DMS153 (cell line): ENCODE results near the gene CACNA1I.

Experiments
- DNase-seq: peaks from one replicate; lab custom pipeline; 2025; lab: John Stamatoyannopoulos, UW

Gene CACNA1I

DNA sequence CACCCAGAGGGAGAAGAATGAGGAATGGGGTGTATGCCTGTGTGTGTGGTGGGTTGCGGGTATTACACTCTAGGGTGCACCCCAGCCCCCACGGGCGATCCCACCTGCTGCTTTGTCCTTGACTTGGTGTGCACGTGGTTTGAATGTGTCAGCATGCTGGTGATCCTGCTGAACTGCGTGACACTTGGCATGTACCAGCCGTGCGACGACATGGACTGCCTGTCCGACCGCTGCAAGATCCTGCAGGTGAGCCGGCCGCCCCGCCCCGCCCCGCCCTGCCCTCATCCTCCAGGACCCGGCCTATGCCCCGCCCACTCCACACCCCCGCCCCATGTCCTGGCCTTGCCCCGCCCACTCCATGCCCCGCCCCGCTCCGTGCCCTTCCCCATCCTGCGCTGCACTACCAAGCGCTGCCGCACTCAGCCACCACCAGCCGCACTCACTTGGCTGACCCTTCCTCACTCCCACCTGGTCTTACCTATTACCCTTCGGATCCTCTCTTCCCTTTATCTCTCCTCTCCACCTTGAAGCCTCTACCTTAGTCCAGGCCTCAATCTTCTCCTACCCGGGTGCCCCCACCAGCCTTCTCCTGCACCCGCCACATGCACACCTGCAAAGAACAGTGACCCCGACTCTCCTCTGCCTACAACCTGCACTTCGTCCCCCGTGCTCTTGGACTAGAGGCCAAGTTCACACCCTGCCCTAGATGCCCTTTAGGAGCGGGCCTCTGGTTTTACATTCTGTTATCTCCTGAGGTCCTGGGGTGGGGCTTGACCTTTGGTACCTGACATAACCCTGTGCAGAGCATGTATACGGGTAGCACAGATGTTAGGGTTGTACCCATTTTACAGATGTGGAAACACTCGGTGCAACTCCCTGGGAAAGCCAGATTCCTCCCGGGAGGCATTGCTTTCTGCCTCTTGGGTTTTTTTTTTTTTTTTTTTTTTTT is 27.7 kb downstream of the CACNA1I start:
- DNase-seq = peak; percentile 31

DNA sequence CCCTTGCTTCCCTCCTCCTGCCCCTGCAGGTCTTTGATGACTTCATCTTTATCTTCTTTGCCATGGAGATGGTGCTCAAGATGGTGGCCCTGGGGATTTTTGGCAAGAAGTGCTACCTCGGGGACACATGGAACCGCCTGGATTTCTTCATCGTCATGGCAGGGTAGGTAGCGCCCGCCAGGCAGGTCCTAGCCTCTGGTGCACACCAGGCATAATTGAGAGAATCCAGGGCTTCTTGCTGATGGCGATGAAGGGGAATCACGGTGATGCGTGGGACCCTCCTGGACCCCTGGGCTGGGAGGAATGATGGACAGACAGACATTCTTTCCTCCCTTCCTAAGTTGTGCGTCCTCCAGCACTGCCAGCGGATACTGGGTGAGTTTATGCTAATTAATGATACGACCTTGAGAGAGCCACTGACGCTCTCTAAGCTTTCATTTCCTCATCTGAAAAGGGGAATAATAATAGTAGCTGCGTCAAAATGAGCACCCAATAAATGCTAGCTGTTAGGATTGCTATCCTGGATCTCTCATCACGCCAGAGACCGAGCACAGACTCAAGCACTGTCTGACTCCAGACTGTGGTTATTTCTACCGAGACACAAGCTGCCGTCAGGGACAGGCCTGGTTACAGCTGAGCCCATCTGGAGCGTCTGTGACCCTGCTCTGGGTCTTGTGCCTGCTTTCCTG is 30.1 kb downstream of the CACNA1I start:
- no peak for DNase-seq

DNA sequence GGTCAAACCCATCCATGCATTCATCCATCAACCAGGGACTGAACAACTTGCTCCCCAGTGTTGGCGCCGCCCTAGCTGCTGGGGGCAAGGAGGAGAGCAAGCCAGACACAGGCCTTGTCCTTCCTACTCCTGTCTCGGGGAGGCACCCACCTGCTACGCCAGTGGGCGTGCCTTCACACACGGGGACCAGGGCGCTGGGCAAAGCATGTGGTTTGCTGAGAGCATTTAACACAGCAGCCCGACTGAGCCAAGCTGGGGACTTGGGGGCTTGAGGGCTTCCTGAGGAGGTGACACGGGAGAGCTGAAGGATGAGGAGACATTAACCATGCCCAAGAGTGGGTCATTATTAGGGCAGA is 30.6 kb downstream of the CACNA1I start:
- DNase-seq = no peak

DNA sequence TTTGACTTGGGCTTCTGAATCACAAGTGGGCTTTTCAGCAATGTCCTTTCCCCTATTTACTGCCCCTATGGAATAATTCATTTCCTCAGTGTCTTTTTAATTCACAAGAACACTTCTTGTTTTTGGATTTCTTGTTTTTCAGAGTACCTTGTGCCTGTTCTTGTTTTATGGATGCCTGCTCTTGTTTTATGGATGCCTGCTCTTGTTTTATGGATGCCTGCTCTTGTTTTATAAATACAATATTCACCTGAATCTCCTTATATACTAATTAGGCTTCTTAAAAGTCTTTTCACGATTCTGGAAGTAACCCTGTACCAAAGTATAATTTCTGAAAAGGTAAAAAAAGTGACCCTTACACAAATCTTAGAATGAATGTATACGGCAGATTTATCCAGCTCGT is 32.8 kb downstream of the CACNA1I start:
- DNase-seq = no peak

DNA sequence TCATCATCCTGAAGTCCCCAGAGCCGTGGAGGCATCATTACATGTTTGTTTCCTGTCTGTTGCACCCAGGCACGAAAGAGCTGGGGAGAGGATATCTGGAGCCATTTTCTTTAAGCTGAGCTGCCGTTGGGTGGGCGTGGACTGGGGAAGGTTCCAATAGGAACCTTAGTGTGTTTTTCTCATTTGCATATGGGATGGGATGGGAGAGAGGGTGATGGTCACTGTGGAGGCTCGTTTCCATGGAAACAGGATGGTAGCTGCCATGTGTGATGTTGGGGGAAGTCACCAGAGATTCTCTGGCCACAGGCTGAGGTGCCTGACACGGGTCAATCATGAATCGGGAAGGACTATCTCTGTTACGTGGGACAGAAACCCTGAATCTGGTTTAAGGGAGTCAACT is 39.7 kb downstream of the CACNA1I start:
- no peak for DNase-seq

DNA sequence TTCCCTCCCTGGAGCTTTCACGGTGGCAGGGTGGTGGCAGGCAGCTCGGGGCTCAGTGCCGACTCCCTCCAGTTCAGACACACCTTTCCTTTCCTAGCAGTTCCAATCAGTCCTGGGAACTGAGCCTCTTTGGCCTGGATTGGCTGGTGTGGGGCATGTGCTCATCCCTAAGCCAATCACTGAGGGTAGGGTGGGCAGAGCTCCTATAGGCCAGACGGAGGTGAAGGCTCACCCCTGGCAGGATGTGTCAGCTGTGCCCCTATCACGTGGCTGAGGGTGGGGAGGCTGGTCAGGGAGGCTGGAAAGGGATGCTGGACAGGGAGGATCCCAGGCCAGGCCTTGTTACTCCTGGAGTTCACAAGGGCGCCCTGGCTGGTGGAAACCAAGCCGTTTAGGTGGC is 40.2 kb downstream of the CACNA1I start:
- no peak for DNase-seq

DNA sequence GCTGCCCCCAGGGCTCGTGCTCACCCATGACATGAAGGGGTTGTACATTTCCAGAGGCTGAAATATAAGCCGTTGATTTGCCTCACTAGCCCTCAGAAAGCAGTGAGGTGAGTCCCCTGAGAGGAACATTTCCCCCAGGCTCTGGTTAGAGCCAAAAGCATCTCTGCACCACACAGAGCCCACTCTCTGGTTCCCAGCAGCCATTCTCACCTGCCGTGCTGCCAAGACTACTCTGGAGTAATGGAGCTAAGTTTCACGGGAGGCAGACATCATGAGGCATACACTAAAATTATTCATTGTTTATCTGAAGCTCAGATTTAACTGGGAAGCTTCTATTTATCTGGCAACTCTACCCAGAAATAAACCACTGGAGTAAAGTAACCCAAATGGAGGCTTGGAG is 40.8 kb downstream of the CACNA1I start:
- DNase-seq = no peak

DNA sequence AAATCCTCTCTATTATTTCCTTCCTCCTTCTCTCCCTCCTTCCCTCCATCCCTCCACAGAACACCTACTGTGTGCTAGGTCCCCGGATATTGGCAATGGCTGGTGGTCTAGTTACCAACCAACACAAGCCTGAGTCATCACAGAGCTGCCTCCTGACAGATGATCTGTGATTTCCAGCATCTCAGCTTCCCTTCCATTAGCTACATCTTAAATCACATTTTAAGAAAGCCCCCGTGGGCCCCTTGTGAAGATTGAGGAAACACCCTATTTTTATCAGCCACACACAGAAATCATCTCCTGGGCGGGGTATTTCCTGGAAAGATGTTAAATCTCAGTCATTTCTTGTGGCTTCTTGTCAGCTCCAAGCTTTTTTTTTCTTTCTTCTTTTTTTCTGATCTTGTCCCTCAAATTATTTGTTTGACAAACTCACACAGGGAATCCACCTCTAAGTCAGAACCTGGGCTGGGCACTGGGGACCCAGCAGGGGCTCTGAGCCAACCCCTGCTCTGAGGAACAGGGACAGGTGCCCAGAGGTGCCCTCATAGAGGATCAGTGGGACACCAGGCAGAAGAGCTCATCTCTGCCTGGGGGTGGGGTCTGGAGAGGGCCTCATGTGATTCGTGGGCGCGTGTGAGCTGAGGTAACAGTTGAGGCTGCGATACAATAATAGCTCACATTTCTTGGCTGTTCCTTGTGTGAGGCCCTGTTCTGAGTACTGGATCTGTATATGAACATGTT is 42.4 kb downstream of the CACNA1I start:
- DNase-seq = no peak

DNA sequence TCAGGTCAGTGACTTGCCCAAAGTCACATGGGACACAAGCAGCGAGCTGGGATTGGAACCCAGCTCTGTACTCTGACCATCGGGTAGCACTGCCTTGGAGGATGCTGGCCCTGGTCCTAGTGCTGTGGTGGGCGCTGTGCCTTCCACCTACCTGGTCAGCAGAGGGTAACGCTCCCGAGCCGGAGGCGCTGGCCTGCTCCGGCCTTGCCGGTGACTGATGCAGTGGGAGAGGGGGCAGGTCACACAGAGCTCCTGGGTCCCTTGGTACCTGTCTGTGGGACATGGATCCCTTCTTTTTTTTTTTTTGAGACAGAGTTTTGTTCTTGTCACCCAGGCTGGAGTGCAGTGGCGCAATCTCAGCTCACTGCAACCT is 43.0 kb downstream of the CACNA1I start:
- DNase-seq = no peak

DNA sequence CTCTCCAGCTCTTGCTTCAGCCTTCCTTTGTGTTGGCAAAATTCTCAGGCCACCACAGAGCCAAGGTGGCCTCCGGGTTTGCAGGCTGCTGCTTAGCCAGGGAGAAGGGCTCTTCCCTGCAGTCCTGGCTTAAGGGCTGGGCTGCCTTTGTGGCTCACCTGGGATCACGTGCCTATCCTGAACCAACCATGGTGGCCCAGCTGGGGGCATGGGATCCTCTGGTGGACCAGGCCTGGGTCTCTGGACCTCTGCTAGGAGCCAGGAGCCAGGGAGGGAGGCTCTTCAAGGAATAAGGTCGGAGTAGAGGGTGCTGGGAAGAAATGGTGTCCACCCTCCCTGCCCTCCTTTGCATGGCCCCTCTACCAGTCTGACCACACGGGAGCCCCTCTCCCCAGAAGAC is 43.9 kb downstream of the CACNA1I start:
- no peak for DNase-seq

DNA sequence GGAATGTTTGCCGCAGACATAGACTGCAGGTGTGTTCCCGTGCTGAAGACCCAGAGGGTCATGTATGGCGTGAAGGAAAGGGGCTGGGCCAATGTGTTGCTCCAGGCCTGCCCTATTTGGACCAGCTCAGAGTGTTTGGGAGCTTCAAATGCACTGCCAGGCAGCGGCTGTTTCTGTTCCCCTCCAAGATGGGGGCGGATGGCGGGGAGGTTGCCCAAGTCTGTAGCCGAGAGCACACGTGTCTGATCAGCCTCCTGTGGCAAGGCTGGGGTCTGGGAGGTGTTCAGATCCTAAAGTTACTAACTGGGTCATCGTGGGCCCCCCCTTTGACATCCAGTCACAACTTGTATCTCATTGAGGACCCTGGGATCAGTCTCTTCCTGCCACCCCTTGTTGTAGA is 45.5 kb downstream of the CACNA1I start:
- no peak for DNase-seq

DNA sequence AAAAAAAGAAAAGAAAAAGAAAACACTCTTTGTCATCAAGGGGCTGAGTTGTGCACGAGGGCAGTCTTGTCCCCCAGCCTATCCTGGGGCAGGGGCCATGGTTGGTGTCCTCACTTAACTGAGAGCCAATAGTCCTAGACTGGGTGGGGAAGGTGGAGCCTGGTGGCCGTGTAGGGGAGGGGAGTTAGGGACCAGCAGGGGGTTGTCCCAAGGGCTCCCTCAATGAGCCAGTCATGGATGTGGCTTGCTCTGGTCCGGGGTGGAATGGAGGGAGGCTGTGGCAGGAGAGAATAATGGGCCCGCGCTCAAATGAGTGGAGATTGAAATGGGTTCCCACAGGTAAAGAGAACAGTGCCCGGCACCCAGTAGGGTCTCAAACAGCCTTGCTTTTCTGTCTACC is 46.2 kb downstream of the CACNA1I start:
- DNase-seq = no peak

DNA sequence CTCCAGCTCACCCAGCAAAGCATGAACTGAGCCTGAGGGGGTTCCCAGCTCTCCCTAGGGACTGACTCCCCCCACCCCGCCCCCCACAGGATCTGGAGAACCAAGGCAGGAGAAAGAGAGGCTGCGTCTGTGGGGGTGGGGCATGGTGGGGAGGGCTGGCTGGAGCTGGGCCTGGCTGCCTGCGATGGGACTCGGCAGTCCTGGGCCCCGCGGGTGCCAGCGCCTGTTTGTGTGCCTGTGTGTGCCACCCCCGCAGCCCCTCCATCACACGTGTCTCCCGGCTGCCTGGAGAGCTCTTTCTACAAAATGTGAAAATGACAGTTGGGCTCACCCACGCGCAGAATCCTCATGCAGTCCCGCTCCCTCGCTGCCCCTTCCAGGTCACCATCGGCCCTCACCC is 46.8 kb downstream of the CACNA1I start:
- DNase-seq = no peak

DNA sequence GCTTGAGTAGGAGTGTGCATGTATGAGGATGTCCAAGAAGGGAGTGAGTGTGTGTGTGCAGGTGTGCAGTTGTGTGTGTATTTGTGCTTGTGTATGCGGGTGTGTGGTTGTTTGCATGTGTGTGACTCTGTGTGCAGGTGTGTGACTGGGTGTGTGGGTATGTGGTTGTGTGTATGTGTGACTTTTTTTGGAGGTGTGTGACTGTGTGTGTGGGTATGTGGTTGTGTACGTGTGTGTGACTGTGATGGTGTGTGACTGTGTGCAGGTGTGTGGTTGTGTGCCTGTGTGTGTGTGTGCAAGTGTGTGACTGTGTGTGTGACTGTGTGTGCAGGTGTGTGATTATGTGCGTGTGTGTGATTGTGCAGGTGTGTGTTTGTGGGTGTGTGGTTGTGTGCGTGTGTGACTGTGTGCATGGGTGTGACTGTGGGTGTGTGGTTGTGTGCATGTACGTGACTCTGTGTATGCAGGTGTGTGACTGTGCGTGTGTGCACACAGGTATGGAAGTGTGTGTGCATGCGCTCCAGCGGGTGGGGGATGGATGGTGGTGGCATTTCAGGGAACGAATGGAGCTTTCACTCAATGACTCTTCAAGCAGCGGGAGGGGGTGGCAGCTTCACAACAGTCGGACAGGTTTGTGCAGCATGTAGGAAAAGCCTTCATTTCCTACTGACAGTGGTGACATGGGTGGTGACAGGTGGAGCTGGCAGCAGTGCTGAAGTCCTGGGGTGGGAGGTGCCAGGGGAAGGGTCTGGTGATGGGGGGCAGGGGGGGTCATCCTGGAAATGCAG is 47.6 kb downstream of the CACNA1I start:
- no peak for DNase-seq

DNA sequence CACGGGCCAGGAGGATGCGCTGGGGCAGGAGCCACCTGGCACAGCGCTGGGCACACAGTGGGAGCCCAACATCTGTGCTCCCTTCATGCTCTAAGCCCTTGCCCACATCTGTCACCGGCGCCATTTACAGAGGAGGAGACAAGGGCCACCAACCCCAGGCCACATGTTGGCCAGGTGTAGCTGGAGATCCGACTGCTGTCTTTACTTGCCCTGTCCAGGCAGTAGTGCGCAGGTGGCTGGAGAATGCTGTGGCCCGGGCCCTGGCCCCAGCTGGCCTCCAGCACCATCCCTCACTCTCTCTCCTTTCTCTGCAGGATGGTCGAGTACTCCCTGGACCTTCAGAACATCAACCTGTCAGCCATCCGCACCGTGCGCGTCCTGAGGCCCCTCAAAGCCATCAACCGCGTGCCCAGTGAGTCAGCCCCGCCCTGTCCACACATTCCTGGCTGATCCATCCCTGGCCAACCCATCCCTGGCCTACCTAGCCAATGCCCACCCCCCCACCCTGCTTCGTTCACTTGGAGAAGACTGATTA is 48.5 kb downstream of the CACNA1I start:
- DNase-seq = no peak

DNA sequence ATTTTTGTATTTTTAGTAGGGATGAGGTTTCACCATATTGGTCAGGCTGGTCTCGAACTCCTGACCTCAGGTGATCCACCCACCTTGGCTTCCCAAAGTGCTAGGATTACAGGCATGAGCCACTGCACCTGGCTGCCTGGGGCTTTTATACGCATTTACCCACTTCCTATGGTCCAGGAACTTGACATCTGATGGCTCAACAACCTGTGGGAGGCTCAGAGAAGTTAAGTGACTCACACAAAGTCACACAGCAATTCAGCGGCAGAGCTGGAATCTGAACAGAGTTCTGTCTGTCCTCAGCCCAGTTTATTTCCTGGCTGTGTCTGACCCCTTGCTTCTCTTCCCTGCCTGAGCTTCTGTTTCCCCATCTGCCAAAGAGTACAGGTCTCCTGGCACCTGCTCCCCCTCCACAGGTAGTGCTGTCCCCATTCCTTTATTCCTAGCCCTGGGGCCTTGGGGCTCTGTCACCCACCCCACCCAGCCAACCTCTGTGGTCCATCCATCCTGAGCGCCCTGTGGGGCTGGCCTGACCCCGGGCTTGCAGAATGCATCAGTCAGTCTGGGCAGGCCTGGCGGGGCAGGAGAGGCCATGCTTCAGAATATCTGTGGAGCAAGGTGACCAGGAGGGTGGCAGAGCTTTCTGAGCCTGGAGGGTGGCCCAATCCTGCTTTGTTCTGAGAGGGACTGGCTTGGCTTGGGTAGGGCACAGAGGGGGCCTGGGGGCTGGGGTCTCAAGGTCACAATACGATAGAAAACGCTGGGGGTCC is 50.6 kb downstream of the CACNA1I start:
- no peak for DNase-seq

DNA sequence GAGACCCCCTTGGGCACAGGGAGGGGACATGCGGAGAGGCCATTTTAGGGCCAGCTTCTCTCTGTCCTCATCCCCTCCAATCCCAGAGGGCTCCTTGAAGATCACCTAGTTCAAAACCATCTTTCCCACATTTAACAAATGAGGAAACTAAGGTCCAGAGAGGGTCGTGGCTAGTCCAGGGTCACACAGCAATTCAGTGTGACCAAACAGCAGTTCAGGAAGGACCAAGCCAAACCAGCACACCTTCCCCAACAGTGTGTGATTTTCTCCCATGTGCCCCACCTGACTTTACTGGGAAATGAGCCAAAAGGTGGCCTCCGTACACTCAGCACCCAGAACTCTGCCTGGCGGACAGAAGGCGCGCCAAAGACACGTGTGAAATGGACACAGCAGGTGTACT is 51.3 kb downstream of the CACNA1I start:
- DNase-seq = no peak

DNA sequence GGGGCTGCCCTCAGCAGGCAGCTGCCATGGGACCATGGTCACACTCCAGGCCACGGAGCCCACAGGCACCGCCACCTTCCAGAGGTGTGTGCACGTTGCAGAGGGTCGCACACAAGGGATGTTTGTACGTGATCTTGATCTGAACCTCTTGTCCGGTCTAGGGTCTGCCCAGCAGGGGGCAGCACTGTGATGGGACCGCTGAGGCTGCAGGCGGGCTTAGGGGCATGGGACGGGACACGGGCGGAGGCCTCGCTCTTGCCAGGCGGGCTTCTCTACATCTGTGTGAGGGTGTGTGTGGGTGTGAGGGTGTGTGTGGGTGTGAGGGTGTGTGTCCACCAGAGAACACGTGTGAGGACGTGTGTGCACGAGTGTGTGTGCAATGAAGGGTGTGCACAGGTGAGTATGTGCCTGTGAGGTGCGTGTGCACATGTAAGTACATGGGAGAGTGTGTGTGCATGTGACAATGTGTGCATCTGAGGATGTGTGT is 52.4 kb downstream of the CACNA1I start:
- DNase-seq = no peak

DNA sequence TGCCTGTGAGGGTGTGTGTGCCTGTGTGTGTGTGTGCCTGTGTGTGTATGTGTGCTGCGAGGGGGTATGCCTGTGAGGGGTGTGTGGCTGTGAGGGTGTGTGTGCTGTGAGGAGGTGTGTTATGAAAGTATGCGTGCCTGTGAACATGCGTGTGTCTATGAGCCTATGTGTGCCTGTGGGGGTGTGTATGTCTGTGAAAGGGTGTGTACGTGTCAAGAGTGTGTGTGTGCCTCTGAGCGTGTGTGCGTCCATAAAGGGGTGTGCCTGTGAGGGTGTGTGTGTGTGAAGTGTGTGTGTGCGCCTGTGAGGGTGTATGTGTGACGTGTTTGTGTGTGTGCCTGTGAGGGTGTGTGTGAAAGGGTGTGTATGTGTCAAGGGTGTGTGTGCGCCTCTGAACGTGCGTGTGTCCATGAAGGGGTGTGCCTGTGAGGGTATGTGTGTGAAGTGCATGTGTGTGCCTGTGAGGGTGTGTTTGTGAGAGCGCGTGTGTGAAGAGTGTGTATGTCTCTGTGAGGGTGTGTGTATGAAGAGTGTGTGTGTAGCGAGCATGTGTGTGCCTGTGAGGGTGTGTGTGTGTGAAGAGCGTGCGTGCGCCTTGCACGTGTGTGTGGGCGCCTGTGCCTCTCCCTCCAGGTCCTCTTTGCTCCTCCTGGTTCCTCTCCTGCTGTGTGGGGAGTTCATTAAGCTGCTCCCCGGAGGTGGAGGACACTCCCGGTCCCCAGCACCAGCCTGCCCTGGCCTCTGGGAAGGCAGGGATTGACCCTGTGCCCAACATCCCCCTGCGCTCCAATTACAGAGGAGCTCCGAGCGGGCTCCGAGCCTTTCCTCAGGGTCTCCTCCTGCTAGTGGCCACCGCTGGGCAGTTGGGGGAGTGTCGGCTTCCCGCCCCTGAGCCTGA is 53.3 kb downstream of the CACNA1I start:
- no peak for DNase-seq

DNA sequence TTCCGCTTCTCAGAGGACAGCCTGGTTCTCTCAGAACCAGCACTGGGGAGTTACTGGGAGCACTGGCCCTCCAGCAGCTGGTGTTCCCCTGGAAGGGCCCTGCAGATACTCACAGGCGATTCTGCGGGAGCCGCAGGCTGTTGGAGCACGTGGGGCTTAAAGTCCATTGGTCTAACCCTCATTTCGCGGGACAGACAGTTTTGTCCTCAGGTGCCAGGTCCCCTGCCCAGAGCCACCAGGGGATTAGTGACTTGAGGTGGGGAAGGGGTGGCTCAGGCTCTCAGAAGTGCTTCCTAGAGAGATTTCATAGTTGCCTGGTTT is 53.9 kb downstream of the CACNA1I start:
- no peak for DNase-seq
